GM21737 (cell line): ENCODE measurements around the gene CRABP2.

Source experiments
- ATAC-seq: cut with Tn5 transposase; IDR thresholded peaks from one replicate; pipeline ENCODE4 v1.9.1; 2021; ENCODE audit warnings: mild to moderate bottlenecking, moderate library complexity; ENCODE audit not compliant: unreplicated experiment

CRABP2 gene

DNA sequence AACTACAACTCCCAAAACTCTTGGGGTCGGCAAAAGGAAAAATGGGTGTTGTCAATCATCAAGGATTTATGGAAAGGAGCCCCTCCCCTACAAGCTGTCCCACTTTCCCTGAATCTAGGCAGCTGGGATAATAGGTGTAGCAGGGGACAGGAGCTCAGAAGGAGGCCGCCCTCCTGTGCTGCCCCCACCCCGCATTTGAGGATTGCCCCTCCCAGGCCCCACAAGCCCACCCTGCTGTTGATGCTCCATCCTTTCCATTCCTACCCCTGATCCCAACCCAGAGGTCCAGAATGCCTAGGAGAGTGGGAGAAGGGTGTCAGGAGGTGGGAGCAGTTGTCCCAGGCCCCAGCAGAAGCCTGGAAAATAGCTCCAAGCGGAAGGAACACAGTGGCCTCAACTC is 37.4 kb upstream of the CRABP2 start:
- no peak for ATAC-seq

GRCh38 chr1:156742017-156742416 is 36.6 kb upstream of the CRABP2 start:
- no peak for ATAC-seq

GRCh38 chr1:156741481-156741983 is 36.1 kb upstream of the CRABP2 start:
- ATAC-seq: peak; percentile 2

- ATAC-seq: peak; percentile 68
These were observed 35.5 kb upstream of the CRABP2 start, which contains the start of gene MRPL24 for GRCh38 chr1:156740741-156741480. TSS of gene MRPL24 (minus strand) at chr1:156741088. CDS start at chr1:156738704, 2,384 bp downstream.

DNA sequence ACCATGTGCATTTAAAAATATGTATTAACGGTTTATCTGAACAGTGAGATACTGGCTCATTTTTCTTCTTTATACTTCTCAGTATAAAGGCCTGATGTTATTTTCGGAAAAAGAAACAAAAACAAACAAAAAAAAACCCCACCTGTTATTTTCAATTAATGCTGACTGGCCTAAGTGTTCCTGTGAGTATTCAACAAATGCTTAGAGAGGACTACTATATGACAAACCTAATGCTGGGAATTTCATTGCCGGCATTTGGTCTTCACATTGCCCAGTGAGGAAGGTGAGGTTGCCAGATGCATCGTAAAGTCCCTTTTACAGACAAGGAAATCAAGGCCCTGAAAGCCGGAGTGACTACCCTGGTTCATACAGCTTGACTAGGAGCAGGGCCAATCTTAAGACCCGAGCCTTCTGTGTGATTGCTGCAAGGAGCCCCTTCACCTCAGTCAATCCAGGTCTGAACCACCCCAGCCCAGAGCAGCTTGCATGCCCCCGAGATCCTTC is 34.9 kb upstream of the CRABP2 start:
- no peak for ATAC-seq

DNA sequence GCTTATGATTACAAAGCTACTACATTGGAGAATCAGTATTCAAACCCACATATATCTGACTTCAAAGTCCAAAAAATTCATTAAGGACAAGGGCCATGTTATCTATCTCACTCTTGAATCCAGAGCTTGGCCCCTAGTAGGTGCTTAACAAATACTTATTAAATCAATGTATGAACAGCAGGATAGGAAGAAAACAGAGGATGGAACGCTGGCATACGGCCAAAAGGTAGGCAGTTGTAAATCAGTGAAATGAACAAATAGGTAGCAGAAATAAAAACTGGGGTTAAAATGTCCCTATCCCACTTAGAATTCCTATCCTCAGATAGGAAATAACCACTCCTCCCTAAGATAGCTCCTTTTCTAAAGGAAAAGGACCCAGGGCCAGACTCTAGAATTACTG is 33.5 kb upstream of the CRABP2 start:
- no peak for ATAC-seq

- no peak for ATAC-seq
These were observed 33.0 kb upstream of the CRABP2 start for GRCh38 chr1:156738407-156738806.

DNA sequence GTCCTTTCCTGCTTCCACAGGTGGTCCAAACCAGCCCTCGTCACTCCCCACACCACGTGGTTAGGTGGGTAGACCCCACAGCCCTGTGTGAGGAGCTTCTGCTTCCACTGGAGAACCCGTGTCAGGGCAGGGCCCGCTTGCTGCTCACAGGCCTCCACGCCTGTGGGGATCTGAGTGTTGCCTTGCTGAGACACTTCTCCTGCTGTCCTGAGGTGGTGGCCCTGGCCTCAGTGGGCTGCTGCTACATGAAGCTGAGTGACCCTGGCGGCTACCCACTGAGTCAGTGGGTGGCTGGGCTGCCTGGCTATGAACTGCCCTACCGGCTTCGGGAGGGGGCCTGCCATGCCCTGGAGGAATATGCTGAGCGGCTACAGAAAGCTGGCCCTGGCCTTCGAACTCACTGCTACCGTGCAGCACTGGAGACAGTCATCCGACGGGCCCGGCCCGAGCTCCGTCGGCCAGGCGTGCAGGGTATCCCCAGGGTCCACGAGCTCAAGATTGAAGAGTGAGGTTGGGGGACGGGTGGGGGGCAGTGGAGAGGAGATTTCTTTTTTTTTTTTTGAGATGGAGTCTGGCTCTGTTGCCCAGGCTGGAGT is 28.7 kb upstream of the CRABP2 start:
- no peak for ATAC-seq

DNA sequence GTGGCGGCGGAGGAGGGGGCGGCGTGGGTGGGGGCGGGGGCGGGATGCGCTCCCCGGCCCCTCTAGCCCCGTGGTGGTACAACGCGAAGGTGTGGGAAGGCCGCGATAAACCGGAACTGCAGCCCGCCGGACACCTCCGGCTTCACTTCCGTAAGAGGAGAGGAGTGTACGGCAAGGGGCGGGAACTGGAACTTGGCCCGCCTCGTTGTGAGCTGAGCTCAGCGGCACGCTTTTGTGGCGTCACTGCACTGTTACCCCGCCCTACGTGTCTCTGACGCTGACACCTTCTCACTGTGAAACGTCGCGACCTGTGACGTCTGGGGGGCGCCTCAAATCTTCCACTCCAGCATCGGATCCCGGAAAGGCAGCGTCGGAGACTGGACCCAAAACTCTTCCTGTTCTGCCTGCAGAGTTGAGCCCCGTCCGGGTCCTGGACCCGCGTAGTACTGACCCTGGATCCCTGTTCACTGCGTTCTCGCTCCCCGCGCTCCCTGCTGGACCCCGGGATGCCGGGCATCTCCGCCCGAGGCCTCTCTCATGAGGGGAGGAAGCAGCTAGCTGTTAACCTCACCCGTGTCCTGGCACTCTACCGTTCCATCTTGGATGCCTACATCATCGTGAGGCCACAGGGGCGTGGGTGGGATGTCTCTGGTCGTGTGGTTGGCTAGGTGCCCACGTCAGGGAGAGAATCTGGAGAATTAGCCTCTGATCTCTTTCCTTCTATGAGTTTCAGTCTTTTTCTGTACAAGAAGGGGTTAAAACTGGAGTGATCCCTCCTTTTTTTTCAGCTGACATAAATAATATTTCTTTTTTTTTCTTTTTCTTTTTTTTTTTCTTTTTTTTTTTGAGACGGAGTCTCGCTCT is 23.4 kb upstream of the CRABP2 start, which contains the start of gene ISG20L2:
Gene ISG20L2 (minus strand): TSS at position 168 of the 864 bp plus-strand sequence. CDS start 1,114 bp downstream, outside the sequence.
- peak; percentile 81 for ATAC-seq

DNA sequence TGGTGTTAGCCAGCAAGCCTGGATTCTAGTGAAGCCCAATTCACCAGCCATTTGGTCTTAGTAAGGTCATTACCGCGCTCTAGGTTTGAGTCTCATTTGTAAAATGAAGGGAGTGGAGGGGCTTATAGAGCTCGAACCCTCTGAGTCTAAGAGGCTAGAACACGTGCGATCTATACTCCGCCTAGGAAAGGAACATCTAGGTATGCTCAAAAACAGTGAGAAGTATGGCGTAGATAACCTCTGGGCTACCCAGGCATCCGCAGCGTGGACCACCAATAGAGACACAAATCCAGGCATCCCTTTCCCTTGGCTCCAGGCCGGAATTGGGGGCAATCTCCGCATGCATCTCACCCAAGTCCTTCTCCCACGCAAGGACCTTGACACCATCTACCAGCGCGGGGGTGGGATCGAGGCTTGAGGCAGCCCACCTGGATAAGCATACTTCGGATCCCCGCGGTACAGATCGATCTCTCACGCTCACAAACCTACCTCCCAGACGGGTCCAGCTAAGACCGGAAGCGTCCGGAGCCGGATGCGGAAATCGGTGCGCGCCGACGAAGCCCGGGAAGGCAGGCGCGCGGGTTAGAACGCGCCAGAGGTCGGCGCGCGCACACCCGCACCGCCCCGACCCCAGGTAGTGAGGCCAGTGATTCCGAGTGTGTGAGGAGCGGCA is 22.7 kb upstream of the CRABP2 start, which contains the start of gene METTL25B:
Gene METTL25B (plus strand): TSS at position 544 of the 673 bp plus-strand sequence. CDS start 636 bp downstream, outside the sequence.
- ATAC-seq: peak; percentile 39

GRCh38 chr1:156727492-156727891 is 22.1 kb upstream of the CRABP2 start:
- no peak for ATAC-seq

DNA sequence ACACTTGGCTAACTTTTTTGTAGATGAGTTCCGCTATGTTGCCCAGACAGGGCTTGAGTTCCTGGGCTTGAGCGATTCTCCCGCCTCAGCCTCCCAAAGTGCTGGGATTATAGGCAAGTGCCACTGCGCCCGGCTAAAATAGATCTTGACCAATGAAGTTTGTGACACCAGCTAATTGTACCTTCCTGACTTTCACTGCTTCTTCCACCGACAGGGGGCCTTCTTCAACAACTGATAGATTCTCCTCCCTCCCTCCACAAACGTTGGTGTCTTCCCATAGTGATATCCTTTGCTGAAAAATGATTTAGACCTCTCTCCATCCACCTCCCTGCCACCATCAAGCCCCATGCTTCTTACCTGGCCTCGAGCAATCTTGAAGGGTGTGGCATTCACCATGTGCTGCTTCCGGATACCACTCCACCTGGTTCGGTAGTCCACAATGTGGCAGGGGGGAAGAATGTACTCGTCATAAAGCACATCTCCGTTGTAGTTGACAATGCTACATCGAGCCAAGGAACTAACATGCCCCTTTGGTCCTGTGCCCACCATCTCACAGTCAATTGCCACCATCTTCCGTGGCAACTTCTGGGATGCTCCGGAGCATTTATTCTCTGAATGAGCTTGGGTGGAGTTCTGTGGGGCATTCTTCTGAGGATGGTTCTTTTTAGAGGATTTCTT is 21.3 kb upstream of the CRABP2 start:
- no peak for ATAC-seq

- ATAC-seq: peak; percentile 35
These were observed 20.4 kb upstream of the CRABP2 start for GRCh38 chr1:156725683-156726280.

DNA sequence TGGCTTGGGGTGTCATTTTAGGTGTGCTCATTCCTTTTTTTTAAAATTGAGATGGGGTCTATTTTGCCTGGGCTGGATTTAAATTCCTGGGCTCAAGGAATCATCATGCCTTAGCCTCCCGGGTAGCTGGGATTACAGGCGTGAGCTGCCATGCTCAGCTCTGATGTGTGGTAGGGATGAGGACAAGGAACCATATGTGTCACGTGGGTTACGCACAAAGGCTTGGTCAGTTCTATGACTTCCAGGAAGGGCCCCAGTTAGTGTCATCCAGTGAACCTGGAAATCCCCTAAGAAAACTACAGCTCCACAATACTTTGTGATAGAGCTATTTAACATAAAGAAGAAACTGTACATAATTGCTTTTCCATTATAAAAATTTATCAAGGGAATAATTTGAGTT is 16.2 kb upstream of the CRABP2 start:
- no peak for ATAC-seq

- ATAC-seq: no peak
These were observed 15.7 kb upstream of the CRABP2 start for GRCh38 chr1:156721131-156721530.

DNA sequence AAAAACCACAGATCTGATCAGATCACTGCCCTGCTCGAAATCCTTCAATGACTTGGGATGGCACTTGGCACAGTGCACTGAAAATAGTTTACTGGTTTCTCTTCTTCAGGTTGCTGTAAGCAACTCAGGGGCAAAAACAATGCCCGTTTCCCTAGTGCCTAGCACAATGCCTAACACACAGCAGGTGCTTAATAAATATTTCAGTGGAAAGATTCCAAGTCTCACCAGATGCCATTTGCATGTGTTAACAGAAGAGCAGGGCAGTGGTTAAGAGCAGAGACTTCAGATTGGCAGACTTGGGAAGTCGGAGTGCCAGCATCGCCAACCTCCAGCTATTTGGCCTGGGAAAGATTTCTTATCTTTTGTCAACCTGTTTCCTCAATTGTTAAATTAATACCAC is 12.0 kb upstream of the CRABP2 start:
- no peak for ATAC-seq

- no peak for ATAC-seq
These were observed 9.4 kb upstream of the CRABP2 start for GRCh38 chr1:156714830-156715229.

- ATAC-seq: no peak
These were observed 7.2 kb upstream of the CRABP2 start for GRCh38 chr1:156712626-156713025.
